Measurements from ENCODE around the gene CRIP2. TPM values are rescaled to one million over a fixed set of nuclear protein-coding genes. Genes with fewer than 3 reads are reported as not detected.
A peak's percentile ranks its signal among the peaks of the same experiment; 100 is the strongest.

The CRIP2 gene
- total and polyA plus RNA-seq, 2 of the 4 experiments (the other 2 are of a cell fraction): 18.1 to 123 TPM

GRCh38 chr14:105488781-105489541 lies 14.3 kb downstream of the CRIP2 start:
- ChIA-PET CTCF (interaction anchor here (0.7 to 2.5 kb wide), 5 partner anchors 8 to 118 kb away, joined by 3 to 32 read pairs (median 4); no protein-coding TSS in a partner anchor), POLR2A (ENCODE audit: unreplicated experiment) (no interaction called here)
- Histone ChIP-seq H3K36me3 (ENCODE audit: control insufficient read depth, insufficient read depth, low read length) (no peaks in the 10 kb centered on the region), H4K8ac (ENCODE audit: low read depth in 2 of 2, low read length in 2 of 2) (no peak overlapping the region), H2BK5ac (ENCODE audit: low read depth, low read length, poor library complexity, severe bottlenecking) (no peak overlapping the region), H3K18ac (ENCODE audit: low read depth, low read length) (no peak overlapping the region), H3K27me3 (ENCODE audit: control insufficient read depth, insufficient read depth, low read length) (peaks cover 25% of the 10 kb centered on the region; the same call in 1 of the 2 replicates), H3K9me3 (ENCODE audit: control insufficient read depth, insufficient read depth, low read length) (no peaks in the 10 kb centered on the region), H2BK15ac (ENCODE audit: low read depth, low read length) (no peak overlapping the region), H3K23ac (ENCODE audit: low read depth, low read length) (no peak overlapping the region), H3K4me2 (ENCODE audit: low read depth, low read length) (no peak overlapping the region), H2BK20ac (ENCODE audit: low read depth, low read length) (no peak overlapping the region), H2BK120ac (ENCODE audit: low read depth, low read length) (no peak overlapping the region), H4K91ac (ENCODE audit: insufficient read depth, low read depth, low read length) (no peak overlapping the region), H3K79me1 (ENCODE audit: low read depth in 1 of 2, low read length in 2 of 2) (peaks cover 0 to 5% of the 10 kb centered on the region in 2 experiments; a peak in 1 of 4 replicates), H3K4ac (ENCODE audit: low read depth, low read length) (no peak overlapping the region), H4K20me1 (ENCODE audit: insufficient read depth, low read length) (peaks cover 6% of the 10 kb centered on the region; the same call in 1 of the 2 replicates), H3K56ac (ENCODE audit: extremely low read depth, insufficient read depth, low read length) (no peak overlapping the region), H3K9me1 (ENCODE audit: insufficient read depth, low read length) (peaks cover 6% of the 10 kb centered on the region; the same call in 1 of the 2 replicates), H3K27ac (ENCODE audit: insufficient read depth, low read length) (no peak overlapping the region), H3K9ac (ENCODE audit: low read depth, low read length) (no peak overlapping the region), H4K5ac (ENCODE audit: low read depth, low read length) (no peak overlapping the region), H3K14ac (replicated peaks; ENCODE audit: low read depth, low read length) (no peak overlapping the region), H2AK5ac (ENCODE audit: low read depth, low read length) (no peak overlapping the region), H3K4me1 (ENCODE audit: control insufficient read depth, insufficient read depth, low read length) (peaks cover 2% of the 10 kb centered on the region; the same call in 1 of the 2 replicates), H2AK9ac (replicated peaks; ENCODE audit: low read depth, low read length, poor library complexity) (peak overlapping the region; percentile 8), H3K4me3 (ENCODE audit: insufficient read depth, low read depth, low read length) (no peak overlapping the region), H2AFZ (replicated peaks; ENCODE audit: low read length, poor library complexity) (no peak overlapping the region)
- TF ChIP-seq MAZ (IDR thresholded peaks at IDR 0.05; ENCODE audit: borderline replicate concordance, low read depth, low read length): no peak
- TF ChIP-seq MAFK (IDR thresholded peaks at IDR 0.05; ENCODE audit: low read depth, low read length): no peak
- TF ChIP-seq BHLHE40 (IDR thresholded peaks at IDR 0.05; ENCODE audit: low read depth, low read length): no peak
- no peak for TF ChIP-seq CTCF (conservative IDR thresholded peaks at IDR 0.05; ENCODE audit: low read depth, low read length)
- no peak for TF ChIP-seq SMC3 (IDR thresholded peaks at IDR 0.05; ENCODE audit: low read depth, low read length)
- no peak for TF ChIP-seq NFE2L2 (IDR thresholded peaks at IDR 0.05; ENCODE audit: low read depth, low read length)
- BruUV-seq (replicated peaks): no TSS peak
- in situ Hi-C loops (cut with MboI; ENCODE audit: low sequenced_read_pairs) (no loop called here), intact Hi-C loops (cut with micrococcal nuclease) (no loop called here), dilution Hi-C loops (cut with HindIII; ENCODE audit: low sequenced_read_pairs, unreplicated experiment) (no loop called here)
- no peak for ATAC-seq (ENCODE audit: low read depth)
- WGBS, 2 experiments (ENCODE audit: extremely low coverage in 2 of 2, insufficient read length in 1 of 2): 63% methylated on average over 1 of the region's 20 CpGs; no CpG with 5 or more reads in 1 of the 2 experiments
- no peak for DNase-seq
